GM12872 (cell line): Measurements from ENCODE around the gene LNX2.

Experiments used
- CTCF ChIP-seq: IDR thresholded peaks from 3 replicates; pipeline ENCODE4 v1.5.1; 2011; ENCODE audit warnings: low read depth, mild to moderate bottlenecking, low read length, moderate library complexity; ENCODE audit not compliant: insufficient read depth

Gene LNX2

GRCh38 chr13:27631665-27632064, 11.3 kb upstream of the LNX2 start:
- TF ChIP-seq CTCF = no peak

- TF ChIP-seq CTCF = no peak
These were observed 10.8 kb upstream of the LNX2 start for GRCh38 chr13:27631156-27631555.

GRCh38 chr13:27628081-27628480, 7.8 kb upstream of the LNX2 start:
- no peak for TF ChIP-seq CTCF

GRCh38 chr13:27627380-27627779, 7.1 kb upstream of the LNX2 start:
- no peak for TF ChIP-seq CTCF

- no peak for TF ChIP-seq CTCF
These were observed 5.5 kb upstream of the LNX2 start for GRCh38 chr13:27625839-27626238.

- no peak for TF ChIP-seq CTCF
These were observed 3.7 kb upstream of the LNX2 start for GRCh38 chr13:27624071-27624470.

GRCh38 chr13:27622881-27623280, 2.6 kb upstream of the LNX2 start:
- no peak for TF ChIP-seq CTCF
